HepG2 (cell line): ENCODE data around the gene CIBAR2. TPM values are rescaled to one million over a fixed set of nuclear protein-coding genes. Genes with fewer than 3 reads are reported as not detected.
A peak's percentile ranks its signal among the peaks of the same experiment; 100 is the strongest.

Source experiments
- ATAC-seq: fragments of 200-7000 bp; cut with Tn5 transposase; 3 replicates; pipeline ENCODE4 v1.9.1; 2020; ENCODE audit warnings: mild to moderate bottlenecking, moderate library complexity
- BruUV-seq: library from RNA; stranded (reverse); fragments of 400-500 nt; replicated peaks from 2 replicates; lab custom pipeline; 2021; lab: Mats Ljungman, UMichigan
- CTCF ChIA-PET: fragments of 300-600 bp; formaldehyde crosslinking; extraction: SDS; loops from one replicate; lab custom pipeline; 2021; ENCODE audit warnings: low total read pairs, inconsistent platforms, low intra/inter-chr PET ratio; lab: Yijun Ruan, JAX
- POLR2A ChIA-PET: fragments of 350-600 bp; sonication (Branson Sonifier 250); formaldehyde crosslinking; loops from one replicate; lab custom pipeline; 2020; ENCODE audit warnings: antibody characterized with exemption, inconsistent platforms; lab: Yijun Ruan, JAX
- DNase-seq: peaks from one replicate; pipeline ENCODE4 v3.0.0-alpha.2; 2015; ENCODE audit warnings: low spot score
- FAIRE-seq: peaks from 3 replicates; lab custom pipeline; 2011; peaks lifted over from hg19 to GRCh38; lab: Jason Lieb, UNC
- H2AFZ ChIP-seq: one replicate; pipeline ENCODE4 v1.6.1; 2011; ENCODE audit warnings: low read length, inconsistent platforms
- H3K27ac ChIP-seq: fragments of 300-600 bp; 3 replicates; pipeline ENCODE4 v1.8.0; 2011; ENCODE audit warnings: mixed run types, mild to moderate bottlenecking, mixed read lengths, low read length, inconsistent platforms; ENCODE audit not compliant: insufficient read depth; ENCODE audit errors: extremely low read length
- H3K27me3 ChIP-seq, 2 experiments: fragments of 200-600 bp in 1 of 2; 2 replicates in 1 of 2; 3 replicates in 1 of 2; pipeline versions ENCODE4 v1.6.0 to v1.8.0; 2011; ENCODE audit warnings: low read length in 2 of 2, mild to moderate bottlenecking in 2 of 2, moderate library complexity in 2 of 2, inconsistent platforms in 1 of 2; ENCODE audit not compliant: insufficient read depth in 2 of 2, control insufficient read depth in 1 of 2
- H3K36me3 ChIP-seq, 2 experiments: fragments of 200-600 bp in 1 of 2; replicated peaks in 1 of 2; 2 replicates in 1 of 2; 3 replicates in 1 of 2; pipeline versions ENCODE4 v1.5.1 to v1.8.0; 2011; ENCODE audit warnings: low read length in 2 of 2, inconsistent platforms in 1 of 2; ENCODE audit not compliant: insufficient read depth in 2 of 2, control insufficient read depth in 1 of 2
- H3K4me1 ChIP-seq: 2 replicates; pipeline ENCODE4 v1.5.1; 2012; ENCODE audit warnings: low read length, inconsistent platforms; ENCODE audit not compliant: insufficient read depth
- H3K4me2 ChIP-seq: 2 replicates; pipeline ENCODE4 v1.6.0; 2011; ENCODE audit warnings: low read depth, low read length, inconsistent platforms
- H3K4me3 ChIP-seq, 3 experiments: fragments of 200-600 bp in 1 of 3; sonication (generic), shearing (Covaris generic) in 1 of 3; replicated peaks in 1 of 3; 2 replicates each; pipeline ENCODE4 v1.5.1; 2011 to 2016; ENCODE audit warnings: low read length in 3 of 3, inconsistent platforms in 2 of 3, low read depth in 2 of 3, mild to moderate bottlenecking in 2 of 3, control low read depth in 1 of 3, mixed read lengths in 1 of 3; ENCODE audit not compliant: insufficient read depth in 1 of 3
- H3K79me2 ChIP-seq: one replicate; pipeline ENCODE4 v1.6.1; 2011; ENCODE audit warnings: low read length, inconsistent platforms; ENCODE audit not compliant: insufficient read depth
- H3K9ac ChIP-seq: 2 replicates; pipeline ENCODE4 v1.6.0; 2011; ENCODE audit warnings: mild to moderate bottlenecking, low read depth, low read length, inconsistent platforms; ENCODE audit not compliant: insufficient read depth
- H3K9me3 ChIP-seq: 2 replicates; pipeline ENCODE4 v1.5.1; 2012; ENCODE audit warnings: mild to moderate bottlenecking, low read length
- H4K20me1 ChIP-seq: 2 replicates; pipeline ENCODE4 v1.6.0; 2011; ENCODE audit warnings: inconsistent platforms, mild to moderate bottlenecking, low read length, moderate library complexity; ENCODE audit not compliant: insufficient read depth
- ESRRA ChIP-seq: sonication (generic); formaldehyde crosslinking; IDR thresholded peaks from 2 replicates; pipeline ENCODE4 v1.5.1; 2020; ENCODE audit warnings: mild to moderate bottlenecking, low read depth, missing genetic modification reagents
- FIP1L1 ChIP-seq: fragments of 200-400 bp; formaldehyde crosslinking; IDR thresholded peaks from 2 replicates; pipeline ENCODE4 v1.6.1; 2018; ENCODE audit warnings: low read depth, mild to moderate bottlenecking, low read length, moderate library complexity, borderline replicate concordance; ENCODE audit not compliant: insufficient read depth
- FOXA3 ChIP-seq: IDR thresholded peaks from 2 replicates; pipeline ENCODE4 v1.6.1; 2016; ENCODE audit warnings: missing genetic modification reagents, missing compliant biosample characterization
- HIC2 ChIP-seq: sonication (generic); formaldehyde crosslinking; IDR thresholded peaks from 2 replicates; pipeline ENCODE4 v1.9.0; 2022; ENCODE audit warnings: low read depth, missing genetic modification reagents
- HMGXB4 ChIP-seq, 2 experiments: sonication (generic) in 1 of 2; formaldehyde crosslinking in 1 of 2; IDR thresholded peaks; 2 replicates each; pipeline versions ENCODE4 v1.4.0 to v1.6.1; 2018 to 2020; ENCODE audit warnings: missing genetic modification reagents in 2 of 2, borderline replicate concordance in 1 of 2, low read depth in 1 of 2, mild to moderate bottlenecking in 1 of 2, missing biosample characterization in 1 of 2
- HOXA3 ChIP-seq: sonication (generic); formaldehyde crosslinking; IDR thresholded peaks from 2 replicates; pipeline ENCODE4 v1.5.0; 2020; ENCODE audit warnings: missing genetic modification reagents
- IRX3 ChIP-seq: sonication (generic); formaldehyde crosslinking; IDR thresholded peaks from 2 replicates; pipeline ENCODE4 v1.8.1; 2023; ENCODE audit warnings: mild to moderate bottlenecking, low read depth, missing genetic modification reagents, borderline replicate concordance
- NFATC3 ChIP-seq: sonication (generic); formaldehyde crosslinking; IDR thresholded peaks from 2 replicates; pipeline ENCODE4 v1.5.1; 2020; ENCODE audit warnings: mild to moderate bottlenecking, missing genetic modification reagents
- POGK ChIP-seq: sonication (generic); formaldehyde crosslinking; conservative IDR thresholded peaks from 2 replicates; pipeline ENCODE4 v1.8.0; 2022; ENCODE audit warnings: mild to moderate bottlenecking, moderate library complexity, missing genetic modification reagents
- TBX2 ChIP-seq: sonication (generic); formaldehyde crosslinking; IDR thresholded peaks from 2 replicates; pipeline ENCODE4 v1.5.0; 2020; ENCODE audit warnings: missing genetic modification reagents, mild to moderate bottlenecking, borderline replicate concordance
- ZMAT5 ChIP-seq: sonication (generic); formaldehyde crosslinking; IDR thresholded peaks from 2 replicates; pipeline ENCODE4 v1.5.0; 2020; ENCODE audit warnings: mild to moderate bottlenecking, low read depth, missing genetic modification reagents, borderline replicate concordance
- ZNF563 ChIP-seq: sonication (generic); formaldehyde crosslinking; IDR thresholded peaks from 2 replicates; pipeline ENCODE4 v1.8.0; 2022; ENCODE audit warnings: mild to moderate bottlenecking, moderate library complexity, missing genetic modification reagents
- ZNF773 ChIP-seq: sonication (generic); formaldehyde crosslinking; IDR thresholded peaks from 2 replicates; pipeline ENCODE4 v1.4.0; 2020; ENCODE audit warnings: missing genetic modification reagents, borderline replicate concordance
- WGBS: methylation state at CpG from one replicate; pipeline ENCODE4 v1.1.6; 2017; ENCODE audit warnings: low lambda C conversion rate; 5-methylcytosine and 5-hydroxymethylcytosine counted together
- in situ Hi-C: cut with HindIII; loops from 2 replicates; pipeline ENCODE4 v1.10.0; 2017; ENCODE audit warnings: low pct_unique_long_range_greater_than_20kb; ENCODE audit not compliant: extremely low pct_ligation_motif_present
- intact Hi-C: fragments of 100-400 bp; cut with micrococcal nuclease; formaldehyde crosslinking; loops from one replicate; pipeline ENCODE4 v1.10.0; 2022; ENCODE audit not compliant: unreplicated experiment
- polyA plus RNA-seq, 8 experiments: library from polyadenylated mRNA; depleted of rRNA in 3 of 8; stranded (reverse) in 7 of 8; unstranded in 1 of 8; fragments of >200 nt; fragmentation: Illumina TruSeq in 4 of 8; extraction: Trizol in 4 of 8; gene quantifications; 2 replicates each; pipeline versions ENCODE4 v1.2.1 to v1.2.3, GENCODE V29; 2011 to 2016; ENCODE audit warnings: low read depth in 4 of 8, missing spikeins in 1 of 8, mixed read lengths in 1 of 8; ENCODE audit not compliant: insufficient read depth in 1 of 8
- total RNA-seq, 5 experiments: library from RNA; depleted of rRNA; stranded (reverse); fragments of >200 nt; fragmentation: Illumina TruSeq; extraction: Trizol; gene quantifications; 2 replicates each; pipeline ENCODE4 v1.2.3, GENCODE V29; 2016; ENCODE audit warnings: low read depth in 1 of 5

Gene CIBAR2
- total and polyA plus RNA-seq, 2 of the 13 experiments (the other 11 are each of a cell fraction or from before 2014, with no cell fraction given), result not detected

GRCh38 chr16:85144026-85144915 is 32.0 kb upstream of the CIBAR2 start:
- H2AFZ ChIP-seq, result no peak overlapping the region
- ChIA-PET POLR2A (interaction anchor here (1.3 to 11.3 kb wide), 5 partner anchors 8 to 56 kb away, joined by 4 to 293 read pairs (median 5); no protein-coding TSS in a partner anchor), CTCF (no interaction called here)
- no peaks in the 10 kb centered on the region for H3K36me3 ChIP-seq
- peak overlapping the region; percentile 9 for H3K4me2 ChIP-seq
- no peak for DNase-seq
- no TSS peak for BruUV-seq
- no peak overlapping the region for H3K27ac ChIP-seq
- intact Hi-C loops, result no loop called here
- H3K4me3 ChIP-seq, result no peak overlapping the region
- peak; percentile 4; the same call in 1 of the 3 replicates for ATAC-seq
- in situ Hi-C loops, result no loop called here
- no peaks in the 10 kb centered on the region for H3K79me2 ChIP-seq
- WGBS, result 55% methylated on average over 20 of the region's 26 CpGs
- H3K4me1 ChIP-seq, result peaks cover 90% of the 10 kb centered on the region
- peaks cover 3 to 52% of the 10 kb centered on the region in 2 experiments for H3K27me3 ChIP-seq
- no peak overlapping the region for H3K9ac ChIP-seq
- FAIRE-seq, result no peak
- H3K9me3 ChIP-seq, result no peaks in the 10 kb centered on the region
- no peaks in the 10 kb centered on the region for H4K20me1 ChIP-seq
- TF ChIP-seq HOXA3 (CRISPR knock-in tag), result 0 out of 2 replicates have a peak, but pooled peaks have one; percentile 7
- TF ChIP-seq ESRRA (CRISPR knock-in tag), result no peak
- no peak for TF ChIP-seq POGK (CRISPR knock-in tag)
- no peak for TF ChIP-seq HMGXB4 (CRISPR knock-in tag; IDR thresholded peaks at IDR 0.05; ENCODE audit: borderline replicate concordance in 1 of 2, low read depth in 1 of 2)
- no peak; the same call in 1 of the 2 replicates for TF ChIP-seq ZNF773
- TF ChIP-seq ZMAT5 (CRISPR knock-in tag), result no peak
- 0 out of 2 replicates have a peak, but pooled peaks have one; percentile 29 for TF ChIP-seq IRX3 (CRISPR knock-in tag)
- 0 out of 2 replicates have a peak, but pooled peaks have one; percentile 51 for TF ChIP-seq HIC2
- TF ChIP-seq FIP1L1, result no peak
- TF ChIP-seq TBX2 (CRISPR knock-in tag), result 0 out of 2 replicates have a peak, but pooled peaks have one; percentile 3
- peak; percentile 11; the same call in 1 of the 2 replicates for TF ChIP-seq ZNF563
- no peak for TF ChIP-seq NFATC3 (CRISPR knock-in tag)
- no peak for TF ChIP-seq FOXA3 (CRISPR knock-in tag)
